Measurements from ENCODE around the gene TMEM245.

The TMEM245 gene

GRCh38 chr9:109107402-109108240 is 12.1 kb downstream of the TMEM245 start:
- H3K9me3 ChIP-seq (ENCODE audit: control insufficient read depth, insufficient read depth, low read depth, low read length): no peaks in the 10 kb centered on the region
- CTCF ChIA-PET: interaction anchor here (0.6 to 0.7 kb wide), 4 partner anchors 9 to 91 kb away, joined by 3 to 4 read pairs (median 4); no protein-coding TSS in a partner anchor
- peaks cover 17% of the 10 kb centered on the region for H3K4me1 ChIP-seq (ENCODE audit: control insufficient read depth, insufficient read depth, low read length)
- H3K36me3 ChIP-seq (ENCODE audit: control insufficient read depth in 2 of 2, insufficient read depth in 1 of 2, low read length in 2 of 2): peaks cover 0 to 30% of the 10 kb centered on the region in 2 experiments; a peak in 2 of 3 replicates
- peak; percentile 79 for TF ChIP-seq ZBTB6 (tag by site-specific recombination; IDR thresholded peaks at IDR 0.05)
- TF ChIP-seq ZNF362 (tag by site-specific recombination; IDR thresholded peaks at IDR 0.05): 0 out of 2 replicates have a peak, but pooled peaks have one; percentile 31
- TF ChIP-seq, protein P1, sequence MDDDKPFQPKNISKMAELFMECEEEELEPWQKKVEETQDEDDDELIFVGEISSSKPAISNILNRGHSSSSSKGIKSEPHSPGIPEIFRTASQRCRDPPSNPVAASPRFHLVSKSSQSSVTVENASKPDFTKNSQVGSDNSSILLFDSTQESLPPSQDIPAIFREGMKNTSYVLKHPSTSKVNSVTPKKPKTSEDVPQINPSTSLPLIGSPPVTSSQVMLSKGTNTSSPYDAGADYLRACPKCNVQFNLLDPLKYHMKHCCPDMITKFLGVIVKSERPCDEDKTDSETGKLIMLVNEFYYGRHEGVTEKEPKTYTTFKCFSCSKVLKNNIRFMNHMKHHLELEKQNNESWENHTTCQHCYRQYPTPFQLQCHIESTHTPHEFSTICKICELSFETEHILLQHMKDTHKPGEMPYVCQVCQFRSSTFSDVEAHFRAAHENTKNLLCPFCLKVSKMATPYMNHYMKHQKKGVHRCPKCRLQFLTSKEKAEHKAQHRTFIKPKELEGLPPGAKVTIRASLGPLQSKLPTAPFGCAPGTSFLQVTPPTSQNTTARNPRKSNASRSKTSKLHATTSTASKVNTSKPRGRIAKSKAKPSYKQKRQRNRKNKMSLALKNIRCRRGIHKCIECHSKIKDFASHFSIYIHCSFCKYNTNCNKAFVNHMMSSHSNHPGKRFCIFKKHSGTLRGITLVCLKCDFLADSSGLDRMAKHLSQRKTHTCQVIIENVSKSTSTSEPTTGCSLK (tag by site-specific recombination; IDR thresholded peaks at IDR 0.05): no peak
- no peak; the same call in 1 of the 2 replicates for TF ChIP-seq HOXD13 (CRISPR knock-in tag; IDR thresholded peaks at IDR 0.05; ENCODE audit: borderline replicate concordance)
- 0 out of 2 replicates have a peak, but pooled peaks have one; percentile 21 for TF ChIP-seq SP7 (tag by site-specific recombination; IDR thresholded peaks at IDR 0.05)
- peak; percentile 28 for TF ChIP-seq SETDB1 (IDR thresholded peaks at IDR 0.05; ENCODE audit: insufficient read length, low read length)
- TF ChIP-seq, protein P2, sequence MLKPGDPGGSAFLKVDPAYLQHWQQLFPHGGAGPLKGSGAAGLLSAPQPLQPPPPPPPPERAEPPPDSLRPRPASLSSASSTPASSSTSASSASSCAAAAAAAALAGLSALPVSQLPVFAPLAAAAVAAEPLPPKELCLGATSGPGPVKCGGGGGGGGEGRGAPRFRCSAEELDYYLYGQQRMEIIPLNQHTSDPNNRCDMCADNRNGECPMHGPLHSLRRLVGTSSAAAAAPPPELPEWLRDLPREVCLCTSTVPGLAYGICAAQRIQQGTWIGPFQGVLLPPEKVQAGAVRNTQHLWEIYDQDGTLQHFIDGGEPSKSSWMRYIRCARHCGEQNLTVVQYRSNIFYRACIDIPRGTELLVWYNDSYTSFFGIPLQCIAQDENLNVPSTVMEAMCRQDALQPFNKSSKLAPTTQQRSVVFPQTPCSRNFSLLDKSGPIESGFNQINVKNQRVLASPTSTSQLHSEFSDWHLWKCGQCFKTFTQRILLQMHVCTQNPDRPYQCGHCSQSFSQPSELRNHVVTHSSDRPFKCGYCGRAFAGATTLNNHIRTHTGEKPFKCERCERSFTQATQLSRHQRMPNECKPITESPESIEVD (tag by site-specific recombination; IDR thresholded peaks at IDR 0.05): peak; percentile 49
- peak; percentile 69; the same call in 1 of the 2 replicates for TF ChIP-seq ZNF664 (tag by site-specific recombination; IDR thresholded peaks at IDR 0.05)
- TF ChIP-seq ZNF248 (tag by site-specific recombination; IDR thresholded peaks at IDR 0.05): no peak
- TF ChIP-seq ZNF600 (tag by site-specific recombination; IDR thresholded peaks at IDR 0.05): peak; percentile 64; the same call in 1 of the 2 replicates
- peak; percentile 32; the same call in 1 of the 2 replicates for TF ChIP-seq FEZF1 (tag by site-specific recombination; IDR thresholded peaks at IDR 0.05)
- TF ChIP-seq, protein P3, sequence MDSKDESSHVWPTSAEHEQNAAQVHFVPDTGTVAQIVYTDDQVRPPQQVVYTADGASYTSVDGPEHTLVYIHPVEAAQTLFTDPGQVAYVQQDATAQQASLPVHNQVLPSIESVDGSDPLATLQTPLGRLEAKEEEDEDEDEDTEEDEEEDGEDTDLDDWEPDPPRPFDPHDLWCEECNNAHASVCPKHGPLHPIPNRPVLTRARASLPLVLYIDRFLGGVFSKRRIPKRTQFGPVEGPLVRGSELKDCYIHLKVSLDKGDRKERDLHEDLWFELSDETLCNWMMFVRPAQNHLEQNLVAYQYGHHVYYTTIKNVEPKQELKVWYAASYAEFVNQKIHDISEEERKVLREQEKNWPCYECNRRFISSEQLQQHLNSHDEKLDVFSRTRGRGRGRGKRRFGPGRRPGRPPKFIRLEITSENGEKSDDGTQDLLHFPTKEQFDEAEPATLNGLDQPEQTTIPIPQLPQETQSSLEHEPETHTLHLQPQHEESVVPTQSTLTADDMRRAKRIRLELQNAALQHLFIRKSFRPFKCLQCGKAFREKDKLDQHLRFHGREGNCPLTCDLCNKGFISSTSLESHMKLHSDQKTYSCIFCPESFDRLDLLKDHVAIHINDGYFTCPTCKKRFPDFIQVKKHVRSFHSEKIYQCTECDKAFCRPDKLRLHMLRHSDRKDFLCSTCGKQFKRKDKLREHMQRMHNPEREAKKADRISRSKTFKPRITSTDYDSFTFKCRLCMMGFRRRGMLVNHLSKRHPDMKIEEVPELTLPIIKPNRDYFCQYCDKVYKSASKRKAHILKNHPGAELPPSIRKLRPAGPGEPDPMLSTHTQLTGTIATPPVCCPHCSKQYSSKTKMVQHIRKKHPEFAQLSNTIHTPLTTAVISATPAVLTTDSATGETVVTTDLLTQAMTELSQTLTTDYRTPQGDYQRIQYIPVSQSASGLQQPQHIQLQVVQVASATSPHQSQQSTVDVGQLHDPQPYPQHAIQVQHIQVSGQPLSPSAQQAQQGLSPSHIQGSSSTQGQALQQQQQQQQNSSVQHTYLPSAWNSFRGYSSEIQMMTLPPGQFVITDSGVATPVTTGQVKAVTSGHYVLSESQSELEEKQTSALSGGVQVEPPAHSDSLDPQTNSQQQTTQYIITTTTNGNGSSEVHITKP (tag by site-specific recombination; IDR thresholded peaks at IDR 0.05): peak; percentile 73
- peak; percentile 11; the same call in 1 of the 2 replicates for TF ChIP-seq ZBTB17 (tag by site-specific recombination; IDR thresholded peaks at IDR 0.05)
- TF ChIP-seq ZNF398 (tag by site-specific recombination; IDR thresholded peaks at IDR 0.05): peak; percentile 17; the same call in 1 of the 2 replicates
- H3K27ac ChIP-seq (ENCODE audit: extremely low read depth, low read depth, low read length): no peak overlapping the region
- POLR2A ChIA-PET: interaction anchor here (0.7 to 3.1 kb wide), 4 partner anchors 11 to 661 kb away, joined by 3 to 32 read pairs (median 4); partner anchors contain the start of gene TMEM245
- no peak overlapping the region for H3K4me3 ChIP-seq (ENCODE audit: low read depth, low read length)
